HG03064 (cell line): ENCODE data around the gene MAGEB6B.
"Not testable (repeated sequence)": the region's sequence is repeated elsewhere in the genome, so short reads cannot be mapped to it uniquely, and the experiment has no call there.

Experiments
- ATAC-seq: cut with Tn5 transposase; IDR thresholded peaks from one replicate; pipeline ENCODE4 v1.9.1; 2021; ENCODE audit warnings: low read depth; ENCODE audit not compliant: unreplicated experiment

MAGEB6B gene

GRCh38 chrX:26160301-26160700 lies at the start of gene MAGEB6B:
TSS of gene MAGEB6B (plus strand) at chrX:26160601. CDS start at chrX:26160601, 0 bp downstream.
- ATAC-seq, result no peak

DNA sequence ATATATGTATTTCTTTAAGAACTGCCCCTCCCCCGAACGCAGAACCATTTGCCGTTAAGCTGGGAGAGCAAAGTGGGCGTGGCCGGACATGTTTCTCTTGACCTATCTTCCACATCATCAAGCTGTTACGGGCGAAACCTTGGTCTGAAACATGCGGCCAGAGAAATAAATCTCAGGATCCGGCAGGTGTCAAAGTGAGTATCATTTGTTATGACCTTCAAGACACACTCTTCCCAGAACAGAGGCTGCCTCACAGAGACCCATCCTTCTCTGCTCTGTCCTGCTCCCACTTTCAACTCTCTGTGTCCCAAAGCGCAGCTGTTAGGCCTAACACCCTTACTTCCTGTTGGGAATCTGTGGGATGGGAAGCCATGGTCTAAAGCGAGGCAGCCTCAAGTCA lies 22.1 kb upstream of the MAGEB6B start, which contains the start of gene MAGEB18:
Gene MAGEB18 (plus strand): TSS at position 70 of the 400 bp plus-strand sequence. CDS start 643 bp downstream, outside the sequence.
- ATAC-seq, result no peak

- no peak for ATAC-seq
These were observed 14.4 kb upstream of the MAGEB6B start for GRCh38 chrX:26146024-26146423.

DNA sequence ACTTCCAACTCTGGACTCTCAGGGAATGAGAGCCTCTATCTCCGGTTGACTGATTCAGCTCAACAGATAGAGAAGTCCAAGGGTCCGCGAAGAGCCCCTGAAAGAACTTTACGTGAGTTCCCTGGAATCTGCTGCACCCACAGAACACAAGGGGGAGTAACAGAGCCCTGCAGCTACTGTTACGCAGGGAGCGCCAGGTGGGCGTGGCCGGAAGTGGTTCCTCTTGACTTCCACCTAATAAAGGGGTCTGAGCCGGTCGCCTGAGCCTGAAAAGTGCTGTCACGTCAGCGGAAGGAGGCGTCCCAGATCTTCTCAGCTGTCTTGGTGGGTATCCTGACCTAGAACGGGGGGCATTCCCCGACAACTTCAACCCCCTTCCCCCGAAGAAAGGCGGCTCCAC lies 31.8 kb downstream of the MAGEB6B start, which contains the start of gene MAGEB6:
Gene MAGEB6 (plus strand): TSS at position 237 of the 400 bp plus-strand sequence. CDS start 1,407 bp downstream, outside the sequence.
- no peak for ATAC-seq

- no peak for ATAC-seq
These were observed 43.2 kb downstream of the MAGEB6B start for GRCh38 chrX:26203561-26203960.

DNA sequence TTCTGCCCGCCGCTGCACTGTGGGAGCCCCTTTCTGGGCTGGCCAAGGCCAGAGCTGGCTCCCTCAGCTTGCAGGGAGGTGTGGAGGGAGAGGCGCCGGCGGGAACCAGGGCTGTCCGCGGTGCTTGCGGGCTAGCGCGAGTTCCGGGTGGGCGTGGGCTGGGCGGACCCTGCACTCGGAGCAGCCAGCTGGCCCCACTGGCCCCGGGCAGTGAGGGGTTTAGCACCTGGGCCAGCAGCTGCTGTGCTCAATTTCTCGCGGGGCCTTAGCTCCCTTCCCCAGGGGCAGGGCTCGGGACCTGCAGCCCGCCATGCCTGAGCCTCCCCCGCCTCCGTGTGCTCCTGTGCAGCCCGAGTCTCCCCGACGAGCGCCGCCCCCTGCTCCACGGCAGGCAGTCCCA lies 44.3 kb downstream of the MAGEB6B start:
- not testable (repeated sequence) for ATAC-seq

DNA sequence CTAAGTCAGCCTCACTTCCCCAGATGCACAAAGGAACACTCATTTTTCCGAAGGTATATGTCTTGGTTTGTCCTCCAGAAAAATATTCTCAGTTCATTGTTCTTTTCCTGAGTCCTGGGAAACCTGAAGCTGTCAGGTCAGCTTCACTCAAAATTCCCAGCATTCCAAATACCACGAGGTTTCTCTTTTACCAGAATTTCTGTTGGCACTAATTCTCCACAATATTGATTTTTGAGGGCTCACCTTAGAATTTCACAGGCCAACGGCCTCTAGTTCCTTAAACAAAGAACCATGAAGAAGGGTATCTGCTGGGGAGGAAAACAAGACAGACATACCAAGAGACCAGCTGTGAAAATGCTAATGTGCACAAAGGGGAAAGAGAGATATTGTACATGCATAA lies 47.6 kb downstream of the MAGEB6B start:
- ATAC-seq, result no peak
